ENCODE measurements around the gene ADAMTS14.
"Not testable (repeated sequence)": the region's sequence is repeated elsewhere in the genome, so short reads cannot be mapped to it uniquely, and the experiment has no call there.

Gene ADAMTS14

GRCh38 chr10:70770001-70770400 lies 97.7 kb downstream of the ADAMTS14 start:
- DNase-seq (ENCODE audit: low read depth in 2 of 3, low spot score in 2 of 3) = no peak

GRCh38 chr10:70770516-70770915 lies 98.2 kb downstream of the ADAMTS14 start:
- DNase-seq (ENCODE audit: low read depth in 2 of 3, low spot score in 2 of 3) = not testable (repeated sequence)

- no peak for DNase-seq (ENCODE audit: low read depth in 2 of 3, low spot score in 2 of 3)
Observed at GRCh38 chr10:70771311-70772194, 99.2 kb downstream of the ADAMTS14 start.

- DNase-seq (ENCODE audit: low read depth in 2 of 3, low spot score in 2 of 3) = no peak
Observed at GRCh38 chr10:70772627-70773026, 100.3 kb downstream of the ADAMTS14 start.

GRCh38 chr10:70773461-70773860 lies 101.2 kb downstream of the ADAMTS14 start:
- DNase-seq (ENCODE audit: low read depth in 2 of 3, low spot score in 2 of 3) = no peak

GRCh38 chr10:70773965-70774809 lies 101.9 kb downstream of the ADAMTS14 start:
- no peak for DNase-seq (ENCODE audit: low read depth in 2 of 3, low spot score in 2 of 3)

- no peak for DNase-seq (ENCODE audit: low read depth in 2 of 3, low spot score in 2 of 3)
Observed at GRCh38 chr10:70774810-70775678, 102.7 kb downstream of the ADAMTS14 start.

GRCh38 chr10:70775679-70776454 lies 103.6 kb downstream of the ADAMTS14 start:
- no peak for DNase-seq (ENCODE audit: low read depth in 2 of 3, low spot score in 2 of 3)

- DNase-seq (ENCODE audit: low read depth in 2 of 3, low spot score in 2 of 3) = no peak
Observed at GRCh38 chr10:70776455-70777005, 104.2 kb downstream of the ADAMTS14 start.

- no peak for DNase-seq (ENCODE audit: low read depth in 2 of 3, low spot score in 2 of 3)
Observed at GRCh38 chr10:70777063-70777875, 105.0 kb downstream of the ADAMTS14 start.

GRCh38 chr10:70778267-70778924 lies 106.1 kb downstream of the ADAMTS14 start:
- DNase-seq (ENCODE audit: low read depth in 2 of 3, low spot score in 2 of 3) = no peak

- no peak for DNase-seq (ENCODE audit: low read depth in 2 of 3, low spot score in 2 of 3)
Observed at GRCh38 chr10:70779088-70779487, 106.8 kb downstream of the ADAMTS14 start.

- DNase-seq (ENCODE audit: low read depth in 2 of 3, low spot score in 2 of 3) = no peak
Observed at GRCh38 chr10:70779511-70780369, 107.4 kb downstream of the ADAMTS14 start.

GRCh38 chr10:70780370-70780760 lies 108.1 kb downstream of the ADAMTS14 start:
- no peak for DNase-seq (ENCODE audit: low read depth in 2 of 3, low spot score in 2 of 3)

- no peak for DNase-seq (ENCODE audit: low read depth in 2 of 3, low spot score in 2 of 3)
Observed at GRCh38 chr10:70780772-70781171, 108.5 kb downstream of the ADAMTS14 start.

- no peak for DNase-seq (ENCODE audit: low read depth in 2 of 3, low spot score in 2 of 3)
Observed at GRCh38 chr10:70781461-70782051, 109.2 kb downstream of the ADAMTS14 start.

- no peak for DNase-seq (ENCODE audit: low read depth in 2 of 3, low spot score in 2 of 3)
Observed at GRCh38 chr10:70782086-70782745, 109.9 kb downstream of the ADAMTS14 start.

All from activated CD8-positive, alpha-beta memory T cell treated with anti-CD3 and anti-CD28 coated beads for 48 hours (primary cell).